Measurements from ENCODE around the gene REEP1. TPM values are rescaled to one million over a fixed set of nuclear protein-coding genes. Genes with fewer than 3 reads are reported as not detected.
A peak's percentile ranks its signal among the peaks of the same experiment; 100 is the strongest.

Gene REEP1
- total RNA-seq, 1 experiment from 2014 or later: 2.1 TPM

DNA sequence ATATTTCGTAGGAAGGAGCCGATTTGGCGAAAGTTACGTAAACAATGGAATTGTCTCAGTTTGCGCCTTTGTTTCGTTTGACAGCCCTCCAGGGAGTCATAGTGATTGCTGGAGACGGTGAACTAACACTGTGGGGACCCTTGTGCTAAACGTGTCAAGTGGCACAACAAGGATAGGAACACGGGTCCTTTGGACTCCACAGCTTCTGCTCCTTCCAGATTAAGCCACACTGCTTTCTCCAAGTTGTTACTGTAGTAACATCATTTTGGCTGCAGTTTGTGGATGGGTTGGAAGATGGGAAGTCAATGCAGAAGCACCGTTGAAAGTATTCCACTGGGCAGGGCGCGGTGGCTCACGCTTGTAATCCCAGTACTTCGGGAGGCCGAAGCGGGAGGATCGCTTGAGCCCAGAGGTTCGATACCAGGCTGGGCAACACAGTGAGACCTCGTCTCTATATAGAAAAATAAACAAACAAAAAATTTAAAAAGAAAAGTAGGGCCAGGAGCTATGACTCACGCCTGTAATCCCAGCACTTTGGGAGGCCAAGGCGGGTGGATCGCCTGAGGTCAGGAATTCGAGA, 141.5 kb downstream of the REEP1 start:
- peaks cover 11% of the 10 kb centered on the region; the same call in 1 of the 2 replicates for H3K4me1 ChIP-seq
- no peaks in the 10 kb centered on the region for H3K27me3 ChIP-seq
- peak overlapping the region; percentile 93 for H3K4me3 ChIP-seq
- no peak for DNase-seq
- H3K36me3 ChIP-seq: peaks cover 4% of the 10 kb centered on the region; the same call in 1 of the 2 replicates
- peak overlapping the region; percentile 94 for H3K27ac ChIP-seq
- no peaks in the 10 kb centered on the region for H3K9me3 ChIP-seq (replicated peaks)

DNA sequence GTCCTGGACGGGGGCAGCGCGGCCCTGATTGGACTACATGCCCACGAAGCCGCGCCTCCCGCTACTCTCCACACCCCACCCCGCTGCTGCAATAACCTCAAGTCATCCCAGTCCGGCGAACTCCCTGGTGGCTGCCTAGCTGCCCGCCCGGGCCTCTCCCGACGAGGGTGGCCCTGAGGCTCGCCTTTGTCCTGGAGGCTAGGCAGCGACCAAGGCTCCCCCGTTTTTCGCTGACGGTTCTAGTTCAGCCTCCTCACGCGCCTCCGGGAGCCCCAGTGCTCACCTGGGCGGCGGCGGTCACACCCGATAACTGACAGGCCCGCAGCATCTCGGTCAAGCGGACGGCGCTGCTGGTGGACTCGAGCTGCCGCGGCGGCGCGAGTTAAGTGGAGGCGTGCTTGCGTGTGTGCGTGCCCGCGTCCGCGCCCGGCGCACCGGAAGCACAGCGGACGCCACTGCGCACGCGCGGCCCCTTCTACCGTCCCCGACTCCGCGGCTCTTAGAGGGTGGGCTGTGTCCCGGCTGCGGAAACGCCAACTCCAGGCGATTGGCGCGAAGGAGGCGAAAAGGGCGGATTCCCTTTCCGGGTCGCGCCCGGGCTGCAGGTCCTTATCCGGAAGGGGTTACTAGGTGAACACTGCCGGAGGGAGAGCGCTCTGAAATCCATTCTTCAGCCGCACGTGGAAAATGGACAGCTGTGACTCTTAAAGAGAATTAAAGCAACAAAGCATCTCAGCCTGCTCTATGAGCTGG, 142.2 kb downstream of the REEP1 start, which contains the start of gene IMMT:
Gene IMMT (minus strand): TSS at position 408 of the 753 bp plus-strand sequence. CDS start 80 bp downstream, at position 328.
- Histone ChIP-seq H3K9me3 (replicated peaks) (no peaks in the 10 kb centered on the region), H3K27ac (peak within 1 kb of the TSS; percentile 94), H3K27me3 (no peaks in the 10 kb centered on the region), H3K4me1 (peaks cover 11% of the 10 kb centered on the region; the same call in 1 of the 2 replicates), H3K36me3 (peaks cover 8% of the 10 kb centered on the region), H3K4me3 (peak within 1 kb of the TSS; percentile 93)
- peak; percentile 99 for DNase-seq

DNA sequence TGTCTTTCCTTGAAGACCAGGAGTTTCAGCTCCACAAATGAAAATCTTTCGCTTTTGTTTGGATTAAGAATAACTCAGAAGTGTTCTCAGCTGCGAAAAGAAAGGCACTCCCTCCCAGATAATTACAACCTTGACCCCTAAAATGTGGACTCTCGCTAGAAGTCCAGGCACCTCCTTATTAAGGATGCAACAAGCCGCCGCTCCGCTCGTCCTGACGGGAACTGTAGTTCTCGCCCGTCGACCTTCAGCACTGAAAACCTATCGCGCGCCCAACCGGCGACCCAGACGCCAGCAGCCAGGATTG, 142.7 kb downstream of the REEP1 start:
- H3K9me3 ChIP-seq (replicated peaks): no peaks in the 10 kb centered on the region
- peak overlapping the region; percentile 93 for H3K4me3 ChIP-seq
- peaks cover 13% of the 10 kb centered on the region for H3K36me3 ChIP-seq
- no peaks in the 10 kb centered on the region for H3K27me3 ChIP-seq
- peaks cover 11% of the 10 kb centered on the region; the same call in 1 of the 2 replicates for H3K4me1 ChIP-seq
- H3K27ac ChIP-seq: peak overlapping the region; percentile 94
- DNase-seq: no peak

GRCh38 chr2:86193901-86194567, 143.4 kb downstream of the REEP1 start:
- no peaks in the 10 kb centered on the region for H3K27me3 ChIP-seq
- DNase-seq: no peak
- H3K36me3 ChIP-seq: peaks cover 17% of the 10 kb centered on the region
- H3K4me1 ChIP-seq: peaks cover 11% of the 10 kb centered on the region; the same call in 1 of the 2 replicates
- no peaks in the 10 kb centered on the region for H3K9me3 ChIP-seq (replicated peaks)
- H3K27ac ChIP-seq: peak overlapping the region; percentile 94; the same call in 1 of the 2 replicates
- peak overlapping the region; percentile 93 for H3K4me3 ChIP-seq

- Histone ChIP-seq H3K4me3 (no peak overlapping the region), H3K27ac (no peak overlapping the region), H3K4me1 (peaks cover 6% of the 10 kb centered on the region), H3K9me3 (replicated peaks) (no peaks in the 10 kb centered on the region), H3K36me3 (peaks cover 33% of the 10 kb centered on the region), H3K27me3 (no peaks in the 10 kb centered on the region)
- no peak for DNase-seq
Measured at GRCh38 chr2:86189782-86190416, 147.5 kb downstream of the REEP1 start.

GRCh38 chr2:86186431-86186830, 151.0 kb downstream of the REEP1 start:
- no peak overlapping the region for H3K27ac ChIP-seq

DNA sequence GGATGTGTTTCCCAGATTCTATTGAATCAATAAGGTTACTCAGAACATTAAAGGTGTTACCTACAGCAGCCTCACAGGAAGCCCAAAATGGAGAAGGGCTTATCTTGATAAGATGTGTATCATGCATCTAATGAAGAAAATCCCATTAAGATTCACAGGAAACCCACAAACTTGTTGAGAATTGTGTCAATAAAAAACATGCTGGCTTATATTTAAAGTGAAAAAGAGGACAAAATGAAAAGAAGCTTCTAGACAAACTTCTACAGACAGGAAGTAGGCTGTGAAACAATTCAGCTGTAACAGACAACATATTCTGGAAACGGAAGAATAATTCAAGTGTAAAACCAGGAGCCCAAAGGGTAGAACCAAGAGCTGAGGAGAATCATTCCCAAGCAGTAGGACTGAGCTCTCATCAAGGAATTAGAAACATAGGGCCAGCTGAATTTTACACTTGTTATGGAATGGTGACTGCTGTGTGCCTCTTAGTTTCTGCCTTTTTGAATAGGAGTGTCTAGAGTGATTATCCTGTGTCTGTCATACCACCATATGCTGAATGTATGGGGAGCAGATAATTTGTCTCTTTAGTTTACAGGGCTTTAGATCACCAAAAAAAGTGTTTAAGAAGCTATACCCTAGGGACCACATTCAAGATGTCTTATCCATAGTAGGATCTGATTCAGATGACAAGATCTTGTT, 151.8 kb downstream of the REEP1 start:
- no peaks in the 10 kb centered on the region; the same call in 1 of the 2 replicates for H3K4me1 ChIP-seq
- no peaks in the 10 kb centered on the region for H3K9me3 ChIP-seq (replicated peaks)
- H3K27me3 ChIP-seq: no peaks in the 10 kb centered on the region
- peaks cover 44% of the 10 kb centered on the region for H3K36me3 ChIP-seq
- DNase-seq: no peak
- H3K4me3 ChIP-seq: no peak overlapping the region
- no peak overlapping the region for H3K27ac ChIP-seq

More at GRCh38 chr2:86186431-86186830, 151.0 kb downstream of the REEP1 start:
- Histone ChIP-seq H3K36me3 (peaks cover 37% of the 10 kb centered on the region), H3K27me3 (no peaks in the 10 kb centered on the region), H3K4me3 (no peak overlapping the region), H3K4me1 (no peaks in the 10 kb centered on the region; the same call in 1 of the 2 replicates), H3K9me3 (replicated peaks) (no peaks in the 10 kb centered on the region)
- no peak for DNase-seq

DNA sequence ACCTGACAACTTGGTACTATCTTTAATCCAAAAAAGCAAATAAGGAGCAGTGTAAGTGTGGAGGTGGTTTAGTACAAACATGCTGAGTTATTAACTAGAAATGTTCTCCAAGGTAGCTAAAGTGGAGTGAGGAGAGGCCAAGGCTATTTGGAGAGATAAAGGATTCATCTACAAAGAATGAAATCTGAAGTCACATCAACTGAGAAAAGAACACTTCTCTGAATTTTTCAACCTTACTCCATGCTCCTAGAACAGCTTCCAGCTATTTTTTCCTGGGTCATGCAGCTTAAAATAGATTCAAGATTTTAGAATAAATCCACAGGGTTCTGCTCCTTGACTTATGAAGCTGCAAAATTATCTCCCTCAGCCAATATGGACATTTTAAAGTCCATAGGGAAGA, 160.8 kb downstream of the REEP1 start:
- Histone ChIP-seq H3K9me3 (replicated peaks) (no peaks in the 10 kb centered on the region), H3K4me1 (no peaks in the 10 kb centered on the region), H3K36me3 (peaks cover 64% of the 10 kb centered on the region), H3K27me3 (no peaks in the 10 kb centered on the region), H3K4me3 (no peak overlapping the region), H3K27ac (no peak overlapping the region)
- no peak for DNase-seq

DNA sequence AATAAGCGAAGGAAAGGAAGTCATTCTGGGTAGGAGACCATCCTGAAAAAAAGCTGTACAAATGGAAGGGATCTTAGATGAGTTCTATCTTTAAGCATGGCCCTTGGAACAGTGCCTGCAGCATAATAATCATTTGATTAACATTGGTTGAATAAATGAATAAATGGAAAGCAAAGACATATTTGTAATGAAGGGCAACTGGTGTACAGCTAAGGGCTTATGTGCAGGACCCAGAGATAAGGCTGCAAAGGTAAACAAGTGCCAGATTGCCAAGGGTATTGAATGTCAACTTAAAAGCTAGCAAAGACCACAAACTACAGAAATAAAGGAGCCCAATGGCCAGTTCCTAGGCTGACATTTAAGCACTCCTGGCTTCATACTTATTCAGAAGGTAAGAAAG, 161.6 kb downstream of the REEP1 start:
- Histone ChIP-seq H3K4me3 (no peak overlapping the region), H3K36me3 (peaks cover 63% of the 10 kb centered on the region), H3K4me1 (no peaks in the 10 kb centered on the region), H3K9me3 (replicated peaks) (no peaks in the 10 kb centered on the region), H3K27me3 (no peaks in the 10 kb centered on the region), H3K27ac (no peak overlapping the region)
- no peak for DNase-seq

GRCh38 chr2:86174445-86174844, 163.0 kb downstream of the REEP1 start:
- H3K4me3 ChIP-seq: no peak overlapping the region
- no peaks in the 10 kb centered on the region for H3K9me3 ChIP-seq (replicated peaks)
- no peaks in the 10 kb centered on the region for H3K27me3 ChIP-seq
- no peak overlapping the region for H3K27ac ChIP-seq
- no peaks in the 10 kb centered on the region for H3K4me1 ChIP-seq
- H3K36me3 ChIP-seq: peaks cover 63% of the 10 kb centered on the region
- DNase-seq: no peak

- H3K27me3 ChIP-seq: no peaks in the 10 kb centered on the region
- peaks cover 69% of the 10 kb centered on the region for H3K36me3 ChIP-seq
- no peak overlapping the region for H3K4me3 ChIP-seq
- DNase-seq: no peak
- H3K4me1 ChIP-seq: no peaks in the 10 kb centered on the region
- no peaks in the 10 kb centered on the region; the same call in 1 of the 2 replicates for H3K9me3 ChIP-seq (replicated peaks)
- H3K27ac ChIP-seq: no peak overlapping the region
Measured at GRCh38 chr2:86172610-86173009, 164.8 kb downstream of the REEP1 start.

DNA sequence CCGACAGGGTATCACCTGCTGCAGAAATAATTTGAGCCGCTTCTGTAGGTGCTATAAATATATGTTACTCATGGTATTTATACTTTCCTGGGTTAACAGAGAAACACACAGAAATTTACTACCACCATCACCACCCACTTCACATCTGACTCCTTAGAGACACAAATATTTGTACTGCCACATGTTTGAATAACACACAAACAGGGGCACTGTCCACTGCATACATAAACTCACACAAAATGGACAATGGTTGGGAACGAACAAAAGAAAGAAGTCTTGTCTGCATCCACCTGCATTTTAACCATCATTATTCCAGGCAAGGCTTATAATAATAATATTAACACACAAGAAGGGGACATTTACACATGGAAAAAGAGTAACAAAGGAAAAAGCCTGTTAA, 166.1 kb downstream of the REEP1 start:
- Histone ChIP-seq H3K36me3 (peaks cover 70% of the 10 kb centered on the region), H3K4me3 (no peak overlapping the region), H3K27ac (no peak overlapping the region), H3K9me3 (replicated peaks) (no peaks in the 10 kb centered on the region; the same call in 1 of the 2 replicates), H3K27me3 (no peaks in the 10 kb centered on the region), H3K4me1 (no peaks in the 10 kb centered on the region)
- no peak for DNase-seq

- Histone ChIP-seq H3K4me1 (no peaks in the 10 kb centered on the region), H3K4me3 (no peak overlapping the region), H3K36me3 (peaks cover 73% of the 10 kb centered on the region), H3K9me3 (replicated peaks) (no peaks in the 10 kb centered on the region; the same call in 1 of the 2 replicates), H3K27me3 (no peaks in the 10 kb centered on the region), H3K27ac (no peak overlapping the region)
- DNase-seq: no peak
Measured at GRCh38 chr2:86170449-86170848, 167.0 kb downstream of the REEP1 start.

All from SJCRH30 (cell line).